ENCODE results near the gene NXPH4.

- TF ChIP-seq CTCF (IDR thresholded peaks at IDR 0.05) = no peak
- TF ChIP-seq EZH2 (IDR thresholded peaks at IDR 0.05) = no peak
Measured at GRCh38 chr12:57237596-57237931, 21.0 kb downstream of the NXPH4 start.

All from neural progenitor cell (in vitro differentiated cells).